Upper lobe of left lung (tissue), 4 donors: Measurements from ENCODE around the gene LHX3.

ENCODE experiments used
- CTCF ChIP-seq, 6 experiments: fragments of 450-650 bp in 4 of 6; fragments of 200-600 bp in 2 of 6; sonication (generic) in 2 of 6; IDR thresholded peaks; one replicate each; pipeline ENCODE4 v1.5.1; 2016 to 2019; ENCODE audit warnings: antibody characterized with exemption in 6 of 6
- POLR2A ChIP-seq, 4 donors: fragments of 450-650 bp; IDR thresholded peaks; one replicate each; pipeline ENCODE4 v1.5.1; 2016 to 2017; ENCODE audit warnings: antibody characterized with exemption in 4 of 4, mild to moderate bottlenecking in 2 of 4
- POLR2AphosphoS5 ChIP-seq, 2 donors: sonication (generic); formaldehyde crosslinking; IDR thresholded peaks; one replicate each; pipeline ENCODE4 v1.5.1; 2017; ENCODE audit warnings: antibody characterized with exemption in 2 of 2

GRCh38 chr9:136251264-136252115 lies 46.6 kb upstream of the LHX3 start:
- no peak for TF ChIP-seq CTCF (IDR thresholded peaks at IDR 0.05)
- no peak for TF ChIP-seq POLR2AphosphoS5 (IDR thresholded peaks at IDR 0.05)
- TF ChIP-seq POLR2A (IDR thresholded peaks at IDR 0.05), result no peak
